NB4 (cell line): Measurements from ENCODE around the gene TRAP1.

Experiments
- DNase-seq: peaks from one replicate; pipeline ENCODE4 v3.0.0; 2010; ENCODE audit warnings: low read depth
- H3K4me3 ChIP-seq: one replicate; pipeline ENCODE4 v1.5.1; 2011; ENCODE audit warnings: mild to moderate bottlenecking, low read depth, low read length, moderate library complexity
- MYC ChIP-seq: IDR thresholded peaks from 2 replicates; pipeline ENCODE4 v1.6.1; 2011; ENCODE audit warnings: low read depth, low read length
- POLR2A ChIP-seq: IDR thresholded peaks from 2 replicates; pipeline ENCODE4 v1.6.1; 2011; ENCODE audit warnings: mild to moderate bottlenecking; ENCODE audit not compliant: insufficient read length; ENCODE audit errors: extremely low read depth
- TF ChIP-seq, protein P1 (sequence below): IDR thresholded peaks from one replicate; pipeline ENCODE4 v1.5.1; 2012; ENCODE audit warnings: low read depth, low read length
- TF ChIP-seq, protein P2 (sequence below): IDR thresholded peaks from 2 replicates; pipeline ENCODE4 v1.6.1; 2011; ENCODE audit warnings: low read depth, low read length

Gene TRAP1

DNA sequence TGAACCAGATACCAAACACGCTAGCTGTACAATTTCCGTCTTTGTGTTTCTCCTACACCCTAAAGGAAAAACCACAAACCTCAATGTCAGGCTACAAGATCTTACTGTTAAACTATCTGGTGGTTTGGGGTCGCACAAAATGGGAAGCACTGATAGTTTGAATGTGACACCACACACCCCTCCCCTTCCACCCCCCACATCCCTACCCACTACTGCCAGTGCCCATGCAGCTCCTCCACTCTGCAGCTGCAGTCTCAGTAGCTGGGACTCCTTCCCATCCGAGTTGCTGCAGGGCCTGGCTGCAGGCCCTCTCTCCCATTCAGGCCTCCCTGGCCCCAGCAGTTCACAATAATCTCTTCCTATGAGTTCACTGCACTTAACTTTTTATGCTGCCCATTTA lies 18.4 kb downstream of the TRAP1 start:
- no peak overlapping the region for H3K4me3 ChIP-seq
- DNase-seq = peak; percentile 93
- TF ChIP-seq MYC (no peak), POLR2A (no peak)
- TF ChIP-seq, protein P1, sequence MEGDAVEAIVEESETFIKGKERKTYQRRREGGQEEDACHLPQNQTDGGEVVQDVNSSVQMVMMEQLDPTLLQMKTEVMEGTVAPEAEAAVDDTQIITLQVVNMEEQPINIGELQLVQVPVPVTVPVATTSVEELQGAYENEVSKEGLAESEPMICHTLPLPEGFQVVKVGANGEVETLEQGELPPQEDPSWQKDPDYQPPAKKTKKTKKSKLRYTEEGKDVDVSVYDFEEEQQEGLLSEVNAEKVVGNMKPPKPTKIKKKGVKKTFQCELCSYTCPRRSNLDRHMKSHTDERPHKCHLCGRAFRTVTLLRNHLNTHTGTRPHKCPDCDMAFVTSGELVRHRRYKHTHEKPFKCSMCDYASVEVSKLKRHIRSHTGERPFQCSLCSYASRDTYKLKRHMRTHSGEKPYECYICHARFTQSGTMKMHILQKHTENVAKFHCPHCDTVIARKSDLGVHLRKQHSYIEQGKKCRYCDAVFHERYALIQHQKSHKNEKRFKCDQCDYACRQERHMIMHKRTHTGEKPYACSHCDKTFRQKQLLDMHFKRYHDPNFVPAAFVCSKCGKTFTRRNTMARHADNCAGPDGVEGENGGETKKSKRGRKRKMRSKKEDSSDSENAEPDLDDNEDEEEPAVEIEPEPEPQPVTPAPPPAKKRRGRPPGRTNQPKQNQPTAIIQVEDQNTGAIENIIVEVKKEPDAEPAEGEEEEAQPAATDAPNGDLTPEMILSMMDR = no peak
- TF ChIP-seq, protein P2, sequence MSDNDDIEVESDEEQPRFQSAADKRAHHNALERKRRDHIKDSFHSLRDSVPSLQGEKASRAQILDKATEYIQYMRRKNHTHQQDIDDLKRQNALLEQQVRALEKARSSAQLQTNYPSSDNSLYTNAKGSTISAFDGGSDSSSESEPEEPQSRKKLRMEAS = no peak

DNA sequence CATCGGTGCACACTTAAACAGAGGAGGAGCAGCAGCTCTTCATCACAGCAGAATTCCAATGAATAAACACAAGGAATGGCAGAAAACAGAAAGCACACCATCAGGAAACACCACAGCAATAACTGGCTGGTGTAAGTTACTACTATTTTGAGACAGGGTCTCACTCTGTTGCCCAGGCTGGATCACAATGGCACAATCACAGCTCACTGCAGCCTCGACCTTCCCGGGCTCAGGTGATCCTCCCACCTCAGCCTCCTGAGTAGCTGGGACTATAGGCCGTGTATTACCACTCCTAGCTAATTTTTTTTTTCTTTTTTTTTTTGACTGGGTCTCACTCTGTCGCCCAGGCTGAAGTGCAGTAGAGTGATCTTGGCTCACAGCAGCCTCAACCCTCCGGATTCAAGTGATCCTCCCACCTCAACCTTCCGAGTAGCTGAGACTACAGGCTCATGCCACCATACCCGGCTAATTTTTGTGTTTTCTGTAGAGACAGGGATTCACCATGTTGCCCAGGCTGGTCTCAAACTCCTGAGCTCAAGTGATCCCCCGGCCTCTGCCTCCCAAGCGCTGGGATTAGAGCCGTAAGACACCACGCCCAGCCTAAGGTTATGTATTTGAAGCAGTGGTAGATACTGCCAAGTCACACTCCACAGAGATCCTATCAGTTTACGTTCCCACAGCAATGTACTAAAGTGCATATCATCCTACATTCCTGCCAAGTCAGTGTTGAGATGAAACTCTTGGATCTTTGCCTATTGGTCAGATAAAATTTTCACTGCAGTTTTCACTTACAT lies 20.7 kb downstream of the TRAP1 start:
- DNase-seq = no peak
- H3K4me3 ChIP-seq = no peak overlapping the region
- TF ChIP-seq, protein P1 = no peak
- TF ChIP-seq, protein P2 = no peak
- TF ChIP-seq POLR2A (no peak), MYC (no peak)

DNA sequence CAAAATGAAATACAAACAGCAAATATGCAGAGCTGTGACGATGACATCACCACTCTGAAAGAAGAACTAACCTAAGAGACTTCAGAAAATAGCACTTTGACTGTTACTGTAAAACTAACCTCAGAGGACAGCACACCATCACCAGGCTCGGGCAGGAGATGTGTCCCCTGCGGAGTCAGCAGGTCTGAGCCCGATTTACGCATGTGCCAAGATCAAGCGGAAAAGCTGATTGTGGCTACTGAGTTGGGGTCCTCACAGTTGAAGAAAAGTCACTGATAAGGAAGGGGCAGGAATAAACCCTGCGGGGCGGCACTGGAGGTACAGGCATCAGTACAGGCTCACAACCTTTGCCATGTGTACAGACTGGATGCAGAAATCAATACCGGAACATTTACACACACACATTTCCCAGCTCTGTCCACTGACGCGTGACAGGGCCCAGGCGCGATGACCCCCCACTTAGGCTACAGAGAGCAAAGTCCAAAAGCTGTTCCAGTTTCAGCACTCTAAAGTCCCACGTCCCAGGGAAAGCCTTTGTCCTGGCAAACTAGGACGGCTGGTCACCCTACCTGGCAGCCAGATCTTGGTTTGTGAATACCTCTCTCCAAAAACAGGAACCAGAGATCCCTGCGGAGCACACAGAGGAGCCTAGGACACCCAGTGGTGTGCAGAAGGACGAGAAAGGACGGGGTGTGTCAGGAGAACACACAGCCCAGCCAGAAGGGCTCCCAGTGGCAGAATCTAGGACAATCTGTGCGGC lies 21.5 kb downstream of the TRAP1 start:
- H3K4me3 ChIP-seq = no peak overlapping the region
- TF ChIP-seq, protein P1 = no peak
- TF ChIP-seq MYC (no peak), POLR2A (no peak)
- TF ChIP-seq, protein P2 = no peak
- DNase-seq = peak; percentile 26

DNA sequence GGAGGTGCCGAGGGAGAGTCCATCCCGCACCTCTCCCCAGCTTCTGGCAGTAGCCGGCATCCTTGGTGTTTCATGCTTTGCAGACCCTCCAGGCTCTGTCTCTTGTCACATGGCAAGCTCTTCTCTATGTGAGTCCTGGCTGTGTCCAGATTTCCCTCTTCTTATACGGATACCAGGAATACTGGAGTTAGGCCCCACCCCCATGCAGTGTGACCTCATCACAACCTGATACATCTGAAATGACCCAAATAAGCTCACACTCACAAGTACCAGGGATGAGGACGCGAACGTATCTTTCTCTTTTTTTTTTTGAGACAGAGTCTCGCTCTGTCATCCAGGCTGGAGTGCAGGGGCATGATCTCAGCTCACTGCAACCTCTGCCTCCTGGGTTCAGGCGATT lies 23.3 kb downstream of the TRAP1 start:
- DNase-seq = no peak
- TF ChIP-seq, protein P2 = no peak
- TF ChIP-seq MYC (no peak), POLR2A (no peak)
- TF ChIP-seq, protein P1 = no peak
- no peak overlapping the region for H3K4me3 ChIP-seq

DNA sequence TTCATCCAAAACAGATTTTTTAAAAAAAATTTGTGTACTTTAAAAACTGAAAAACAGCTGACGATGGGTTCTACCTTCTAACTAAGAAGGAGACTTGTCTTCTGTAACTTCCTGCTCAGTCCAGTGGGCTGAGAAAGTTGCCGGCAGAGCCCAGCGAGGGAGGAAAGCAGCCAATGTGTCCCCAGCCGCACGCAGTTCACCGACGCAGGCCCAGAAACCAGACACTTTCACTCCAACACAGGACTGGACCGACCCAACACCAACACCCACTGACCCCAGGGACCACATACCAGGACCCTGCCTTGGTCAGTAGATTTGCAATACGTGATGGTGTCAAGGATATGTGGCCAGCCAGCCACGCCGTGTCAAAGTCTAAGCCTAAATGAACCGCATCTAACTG lies 25.6 kb downstream of the TRAP1 start:
- no peak overlapping the region for H3K4me3 ChIP-seq
- no peak for TF ChIP-seq MYC
- TF ChIP-seq, protein P2 = no peak
- TF ChIP-seq POLR2A = no peak
- TF ChIP-seq, protein P1 = no peak
- DNase-seq = no peak
